NCI-H748 (cell line): Measurements from ENCODE around the gene AQP7.
"Not testable (repeated sequence)": the region's sequence is repeated elsewhere in the genome, so short reads cannot be mapped to it uniquely, and the experiment has no call there.

Experiments used
- DNase-seq: peaks from one replicate; lab custom pipeline; 2025; ENCODE audit not compliant: unreplicated experiment; lab: John Stamatoyannopoulos, UW

The AQP7 gene

DNA sequence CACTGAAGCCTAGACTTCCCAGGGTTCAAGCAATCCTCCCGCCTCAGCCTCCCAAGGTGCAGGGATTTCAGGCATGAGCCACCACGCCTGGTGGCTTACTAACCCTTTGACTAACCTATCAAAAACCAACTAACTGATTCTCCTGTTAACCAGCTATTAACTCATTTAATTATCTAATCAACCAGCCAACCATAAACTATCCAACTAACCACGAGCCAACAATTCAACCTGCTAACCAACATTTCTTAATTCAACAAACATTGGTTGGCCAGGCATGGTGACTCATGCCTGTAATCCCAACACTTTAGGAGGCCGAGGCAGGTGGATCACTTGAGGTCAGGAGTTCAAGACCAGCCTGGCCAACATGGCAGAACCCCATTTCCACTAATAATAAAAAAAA, 3.3 kb downstream of the AQP7 start:
- DNase-seq = not testable (repeated sequence)

GRCh38 chr9:33397801-33398200, 4.6 kb downstream of the AQP7 start:
- DNase-seq = not testable (repeated sequence)

- DNase-seq = not testable (repeated sequence)
These were observed 7.0 kb downstream of the AQP7 start for GRCh38 chr9:33395159-33395879.

GRCh38 chr9:33393986-33394385, 8.4 kb downstream of the AQP7 start:
- DNase-seq = not testable (repeated sequence)

- no peak for DNase-seq
These were observed 8.8 kb downstream of the AQP7 start for GRCh38 chr9:33393581-33393980.

DNA sequence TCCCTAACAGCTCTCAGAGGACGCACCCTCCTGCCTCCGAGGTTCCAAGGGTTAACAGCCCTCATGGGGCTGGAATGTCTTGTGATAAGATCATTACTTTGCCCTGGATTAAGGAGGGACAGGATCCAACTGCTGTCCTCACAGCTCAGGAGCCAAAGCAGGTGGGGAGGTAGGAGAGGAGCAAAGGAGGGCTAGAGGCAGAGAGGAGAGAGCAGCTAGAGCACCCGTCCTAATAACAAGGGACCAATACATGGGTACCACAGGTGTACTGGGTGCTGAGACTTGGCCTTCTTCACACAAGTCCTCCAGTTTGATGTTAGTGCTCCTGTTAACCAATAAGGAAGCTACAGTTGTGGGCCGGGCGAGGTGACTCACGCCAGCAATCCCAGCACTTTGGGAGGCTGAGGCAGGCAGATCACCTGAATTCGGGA, 9.8 kb downstream of the AQP7 start:
- not testable (repeated sequence) for DNase-seq

GRCh38 chr9:33391111-33391771, 11.1 kb downstream of the AQP7 start:
- peak; percentile 28 for DNase-seq

GRCh38 chr9:33388110-33388994, 14.0 kb downstream of the AQP7 start:
- DNase-seq = no peak

- DNase-seq = not testable (repeated sequence)
These were observed 15.4 kb downstream of the AQP7 start for GRCh38 chr9:33386998-33387397.

GRCh38 chr9:33386641-33386996, 15.7 kb downstream of the AQP7 start:
- DNase-seq = not testable (repeated sequence)

DNA sequence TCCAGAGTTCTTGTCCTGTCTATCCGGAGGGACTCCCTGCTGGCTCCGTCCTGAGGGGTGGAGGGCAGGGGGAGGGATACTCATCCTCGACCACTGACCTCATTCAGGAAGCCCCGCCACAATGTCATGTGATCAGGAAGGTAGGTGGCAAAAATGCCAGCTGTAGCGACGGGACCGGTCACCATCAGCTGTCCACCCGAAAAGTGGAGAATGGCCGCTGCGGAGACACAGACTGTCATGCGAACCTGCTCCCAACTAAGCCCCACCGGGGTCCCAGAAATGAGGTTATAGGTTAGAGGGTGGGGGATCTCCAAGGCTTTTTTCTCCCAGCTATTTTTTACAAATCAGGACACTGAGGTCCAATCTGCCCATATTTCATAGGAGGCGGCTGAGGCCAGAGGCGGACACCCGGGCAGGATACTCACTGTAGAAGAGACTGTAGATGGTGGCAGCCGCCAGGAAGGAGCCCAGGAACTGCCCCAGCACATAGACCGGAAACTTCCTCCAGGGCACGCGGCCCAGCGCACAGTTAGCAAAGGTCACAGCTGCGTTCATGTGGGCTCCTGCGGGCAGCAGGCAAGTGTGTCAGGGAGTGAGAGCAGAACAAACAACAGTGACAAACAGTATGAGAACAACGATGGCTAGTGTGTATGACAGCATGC, 16.3 kb downstream of the AQP7 start:
- DNase-seq = not testable (repeated sequence)

- not testable (repeated sequence) for DNase-seq
These were observed 16.8 kb downstream of the AQP7 start for GRCh38 chr9:33385536-33385935.

GRCh38 chr9:33383396-33383795, 19.0 kb downstream of the AQP7 start:
- not testable (repeated sequence) for DNase-seq

DNA sequence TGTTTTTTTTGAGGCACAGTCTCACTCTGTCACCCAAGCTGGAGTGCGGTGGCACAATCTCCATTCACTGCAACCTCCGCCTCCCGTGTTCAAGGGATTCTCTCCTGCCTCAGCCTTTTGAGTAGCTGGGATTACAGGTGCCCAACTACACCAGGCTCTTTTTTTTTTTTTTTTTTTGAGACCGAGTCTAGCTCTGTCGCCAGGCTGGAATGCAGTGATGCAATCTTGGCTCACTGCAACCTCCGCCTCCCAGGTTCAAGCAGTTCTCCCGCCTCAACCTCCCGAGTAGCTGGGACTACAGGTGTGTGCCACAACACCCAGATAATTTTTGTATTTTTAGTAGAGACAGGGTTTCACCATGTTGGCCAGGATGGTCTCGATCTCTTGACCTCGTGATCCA, 20.0 kb downstream of the AQP7 start:
- not testable (repeated sequence) for DNase-seq

- DNase-seq = no peak
These were observed 21.1 kb downstream of the AQP7 start for GRCh38 chr9:33381231-33381791.

DNA sequence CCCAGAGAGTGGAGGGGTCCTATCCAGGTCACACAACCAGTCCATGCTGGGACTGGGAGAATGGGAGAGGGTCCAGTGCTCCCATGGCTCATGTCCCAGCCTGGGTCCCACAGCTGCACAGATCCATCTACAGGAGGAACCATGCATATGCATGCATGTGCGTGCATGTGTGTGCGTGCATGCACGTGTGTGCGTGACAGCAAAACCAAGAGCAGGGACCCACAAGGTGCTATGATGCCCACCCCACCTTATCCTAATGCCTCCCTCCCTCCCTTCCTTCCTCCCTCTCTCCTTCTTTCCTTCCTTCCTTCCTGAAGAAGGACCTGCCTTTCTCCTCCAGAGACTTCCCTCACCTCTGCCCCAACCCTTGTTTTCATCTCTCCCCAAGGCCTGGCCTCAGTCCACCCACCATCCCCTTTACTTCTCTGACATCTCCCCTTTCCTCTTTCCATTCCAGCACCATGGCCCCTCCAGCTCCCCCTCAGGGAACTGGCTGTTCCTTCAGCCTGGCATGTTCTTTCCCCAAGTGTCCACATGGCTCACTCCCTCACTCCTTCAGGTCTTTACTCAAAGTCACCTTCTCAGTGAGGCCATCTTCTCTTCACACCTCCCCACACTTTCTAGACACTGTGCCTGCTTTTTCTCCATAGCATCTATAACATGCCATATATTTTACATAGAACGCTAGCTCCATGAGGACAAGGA, 21.8 kb downstream of the AQP7 start:
- DNase-seq = no peak

DNA sequence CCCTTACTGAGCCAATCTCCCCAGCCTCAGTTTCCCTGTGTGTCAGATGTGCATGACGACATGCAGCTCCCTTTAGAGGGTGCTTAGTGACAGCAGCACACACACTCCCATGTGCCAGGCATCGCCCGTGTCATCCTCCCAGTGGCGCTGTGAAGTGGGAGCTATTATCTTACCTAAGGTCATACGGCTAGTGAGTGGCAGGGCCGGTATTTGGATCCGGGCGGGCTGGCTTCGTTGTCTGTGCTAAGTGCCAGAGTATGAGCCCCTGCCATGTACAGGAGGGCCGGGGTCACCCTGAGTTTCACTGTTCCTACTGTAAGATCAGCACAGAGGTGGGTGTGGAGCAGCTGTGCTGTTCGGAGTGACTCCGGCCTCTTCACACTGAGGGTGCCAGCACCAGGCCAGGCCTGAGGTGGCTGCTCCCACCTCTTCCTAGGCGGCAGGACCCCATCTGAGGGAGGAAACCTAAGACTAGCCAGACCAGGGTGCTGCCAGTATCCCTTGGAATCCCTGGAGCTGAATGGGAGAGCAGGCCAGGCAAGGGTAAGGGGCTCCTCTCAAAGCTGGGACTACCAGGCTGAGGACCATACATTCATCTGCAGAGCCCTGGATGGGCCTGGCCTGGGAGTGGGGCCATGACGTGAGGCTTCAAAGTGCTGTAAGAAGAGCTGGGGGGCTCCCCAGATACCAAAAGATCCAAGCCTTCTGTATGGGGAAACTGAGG, 22.5 kb downstream of the AQP7 start:
- DNase-seq = no peak

GRCh38 chr9:33378121-33378795, 24.1 kb downstream of the AQP7 start:
- no peak for DNase-seq
